ENCODE measurements around the gene APBB2.

APBB2 gene

DNA sequence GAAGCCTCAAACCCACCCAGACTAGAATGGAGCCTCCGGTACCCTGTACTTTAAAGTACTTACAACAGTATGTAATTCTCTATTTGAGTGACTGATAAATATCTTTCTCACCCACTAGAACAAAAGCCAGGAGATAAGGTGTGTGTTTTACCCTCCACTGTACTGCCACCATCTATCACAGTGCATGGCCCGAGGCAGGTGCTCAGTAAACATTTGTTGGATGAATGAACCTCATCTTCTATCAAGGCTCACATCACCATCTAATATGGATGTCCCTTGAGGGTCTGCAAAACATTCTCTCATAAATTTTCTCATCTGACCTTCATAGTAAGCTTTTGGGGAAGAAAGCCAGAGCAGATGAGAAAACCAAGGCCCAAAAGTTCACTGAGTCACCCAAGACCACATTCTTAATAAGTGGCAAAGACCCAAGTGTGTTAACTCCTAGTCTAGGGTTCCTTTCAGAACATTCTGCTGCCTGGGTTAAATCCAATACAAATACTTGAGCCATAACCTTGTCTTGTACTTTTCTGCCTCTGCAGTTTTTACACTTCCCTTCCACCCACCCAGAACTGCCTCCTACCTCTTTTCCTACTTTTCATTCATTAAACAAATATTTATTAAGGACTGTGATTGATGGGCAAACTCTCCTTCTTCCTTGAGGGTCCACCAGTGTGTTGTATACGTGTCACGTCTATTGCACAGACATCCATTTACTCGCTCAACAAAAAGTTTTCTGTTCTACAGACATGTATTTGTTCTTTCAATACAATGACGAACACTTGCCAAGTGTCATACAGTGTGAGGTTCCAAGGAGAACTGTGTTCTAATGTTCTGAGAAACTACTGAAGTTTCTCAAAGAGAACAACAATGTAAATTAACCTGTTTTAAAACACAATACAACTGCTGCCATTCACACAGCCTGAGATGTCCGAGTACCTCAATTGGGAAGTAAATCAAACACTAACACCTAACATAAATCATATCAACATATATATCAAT lies 35.7 kb downstream of the APBB2 start:
- H3K4me2 ChIP-seq = no peak overlapping the region
- no peak overlapping the region for H3K4me3 ChIP-seq (IDR thresholded peaks at IDR 0.05; ENCODE audit: insufficient read depth, low read depth, low read length)
- no peaks in the 10 kb centered on the region for H4K20me1 ChIP-seq (ENCODE audit: insufficient read depth)
- TF ChIP-seq, protein P1, sequence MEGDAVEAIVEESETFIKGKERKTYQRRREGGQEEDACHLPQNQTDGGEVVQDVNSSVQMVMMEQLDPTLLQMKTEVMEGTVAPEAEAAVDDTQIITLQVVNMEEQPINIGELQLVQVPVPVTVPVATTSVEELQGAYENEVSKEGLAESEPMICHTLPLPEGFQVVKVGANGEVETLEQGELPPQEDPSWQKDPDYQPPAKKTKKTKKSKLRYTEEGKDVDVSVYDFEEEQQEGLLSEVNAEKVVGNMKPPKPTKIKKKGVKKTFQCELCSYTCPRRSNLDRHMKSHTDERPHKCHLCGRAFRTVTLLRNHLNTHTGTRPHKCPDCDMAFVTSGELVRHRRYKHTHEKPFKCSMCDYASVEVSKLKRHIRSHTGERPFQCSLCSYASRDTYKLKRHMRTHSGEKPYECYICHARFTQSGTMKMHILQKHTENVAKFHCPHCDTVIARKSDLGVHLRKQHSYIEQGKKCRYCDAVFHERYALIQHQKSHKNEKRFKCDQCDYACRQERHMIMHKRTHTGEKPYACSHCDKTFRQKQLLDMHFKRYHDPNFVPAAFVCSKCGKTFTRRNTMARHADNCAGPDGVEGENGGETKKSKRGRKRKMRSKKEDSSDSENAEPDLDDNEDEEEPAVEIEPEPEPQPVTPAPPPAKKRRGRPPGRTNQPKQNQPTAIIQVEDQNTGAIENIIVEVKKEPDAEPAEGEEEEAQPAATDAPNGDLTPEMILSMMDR (conservative IDR thresholded peaks at IDR 0.05; ENCODE audit: low read depth, low read length) = no peak
- H3K27me3 ChIP-seq (ENCODE audit: insufficient read depth, low read depth) = no peaks in the 10 kb centered on the region
- no peak overlapping the region for H2AFZ ChIP-seq (ENCODE audit: low read depth)
- H3K79me2 ChIP-seq (ENCODE audit: insufficient read depth, low read depth) = no peaks in the 10 kb centered on the region
- H3K36me3 ChIP-seq (ENCODE audit: insufficient read depth) = no peaks in the 10 kb centered on the region
- H3K4me1 ChIP-seq (ENCODE audit: low read depth, poor library complexity, severe bottlenecking) = peaks cover 19% of the 10 kb centered on the region
- H3K27ac ChIP-seq = no peak overlapping the region
- H3K9ac ChIP-seq = no peak overlapping the region

DNA sequence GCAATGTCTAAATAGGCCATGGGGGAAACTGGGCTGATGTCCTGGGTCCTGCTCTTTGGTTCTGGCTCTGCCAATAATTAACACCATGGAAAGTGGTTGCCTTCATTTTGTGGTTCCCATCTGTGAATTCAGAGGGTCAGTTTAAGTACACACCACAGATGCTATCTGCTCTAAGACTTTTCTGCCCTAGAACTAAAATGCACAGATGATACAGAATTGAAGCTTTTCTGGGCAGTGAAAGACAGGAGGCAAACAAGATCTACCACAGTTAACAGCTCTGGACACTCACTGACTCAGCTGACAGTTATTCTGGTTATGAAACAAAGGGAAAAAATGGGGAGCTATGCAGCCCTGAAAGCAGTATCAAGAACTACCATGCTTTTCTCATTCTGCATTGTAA lies 37.3 kb downstream of the APBB2 start:
- Histone ChIP-seq H3K79me2 (ENCODE audit: insufficient read depth, low read depth) (no peaks in the 10 kb centered on the region), H3K4me2 (no peak overlapping the region), H2AFZ (ENCODE audit: low read depth) (no peak overlapping the region), H3K4me1 (ENCODE audit: low read depth, poor library complexity, severe bottlenecking) (peaks cover 19% of the 10 kb centered on the region), H3K36me3 (ENCODE audit: insufficient read depth) (no peaks in the 10 kb centered on the region), H3K27ac (no peak overlapping the region), H4K20me1 (ENCODE audit: insufficient read depth) (no peaks in the 10 kb centered on the region), H3K27me3 (ENCODE audit: insufficient read depth, low read depth) (no peaks in the 10 kb centered on the region), H3K9ac (no peak overlapping the region), H3K4me3 (IDR thresholded peaks at IDR 0.05; ENCODE audit: insufficient read depth, low read depth, low read length) (no peak overlapping the region)
- TF ChIP-seq, protein P1 (conservative IDR thresholded peaks at IDR 0.05; ENCODE audit: low read depth, low read length) = no peak

DNA sequence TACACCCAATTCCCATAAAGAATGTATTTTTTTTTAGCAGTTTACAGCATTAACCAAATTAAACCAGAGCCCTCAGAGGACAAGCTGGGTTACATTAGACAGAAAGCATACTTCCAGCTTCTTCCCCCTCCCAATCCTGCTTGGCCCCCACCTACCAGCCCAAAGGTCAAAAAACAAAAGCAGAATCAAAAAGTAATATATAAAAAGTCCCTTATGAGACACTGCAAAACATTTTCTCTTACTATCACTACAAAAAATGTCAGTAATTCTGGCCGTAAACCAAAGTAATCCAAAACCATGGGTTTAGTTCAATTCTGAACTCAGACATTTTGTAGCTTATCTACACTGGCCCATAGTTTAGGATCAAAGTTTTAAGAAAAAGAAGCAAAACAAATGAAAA lies 38.0 kb downstream of the APBB2 start:
- no peaks in the 10 kb centered on the region for H4K20me1 ChIP-seq (ENCODE audit: insufficient read depth)
- no peaks in the 10 kb centered on the region for H3K79me2 ChIP-seq (ENCODE audit: insufficient read depth, low read depth)
- no peak overlapping the region for H3K9ac ChIP-seq
- H3K27me3 ChIP-seq (ENCODE audit: insufficient read depth, low read depth) = no peaks in the 10 kb centered on the region
- no peak overlapping the region for H2AFZ ChIP-seq (ENCODE audit: low read depth)
- TF ChIP-seq, protein P1 (conservative IDR thresholded peaks at IDR 0.05; ENCODE audit: low read depth, low read length) = no peak
- H3K36me3 ChIP-seq (ENCODE audit: insufficient read depth) = no peaks in the 10 kb centered on the region
- no peak overlapping the region for H3K4me3 ChIP-seq (IDR thresholded peaks at IDR 0.05; ENCODE audit: insufficient read depth, low read depth, low read length)
- H3K4me2 ChIP-seq = no peak overlapping the region
- no peak overlapping the region for H3K27ac ChIP-seq
- H3K4me1 ChIP-seq (ENCODE audit: low read depth, poor library complexity, severe bottlenecking) = peaks cover 19% of the 10 kb centered on the region

DNA sequence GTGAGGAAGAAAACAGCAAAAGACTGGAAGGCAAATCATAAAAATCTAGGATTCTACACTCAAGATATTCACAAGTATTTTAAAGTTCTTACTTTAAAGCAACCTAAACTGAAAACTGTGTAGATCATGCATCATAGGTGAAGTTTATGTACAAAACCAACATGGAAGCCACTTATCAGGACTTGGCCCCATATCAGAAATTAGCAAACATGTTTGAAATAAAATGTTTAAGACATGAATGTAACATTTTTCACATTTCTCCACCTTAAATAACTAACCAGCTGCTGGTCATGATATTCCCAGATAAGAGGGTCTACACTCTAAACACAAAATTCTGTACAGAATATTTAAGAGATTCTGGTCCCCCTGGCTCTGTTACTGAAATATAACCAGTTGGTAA lies 38.5 kb downstream of the APBB2 start:
- Histone ChIP-seq H3K4me1 (ENCODE audit: low read depth, poor library complexity, severe bottlenecking) (peaks cover 19% of the 10 kb centered on the region), H4K20me1 (ENCODE audit: insufficient read depth) (no peaks in the 10 kb centered on the region), H2AFZ (ENCODE audit: low read depth) (no peak overlapping the region), H3K27me3 (ENCODE audit: insufficient read depth, low read depth) (no peaks in the 10 kb centered on the region), H3K4me3 (IDR thresholded peaks at IDR 0.05; ENCODE audit: insufficient read depth, low read depth, low read length) (no peak overlapping the region), H3K4me2 (no peak overlapping the region), H3K79me2 (ENCODE audit: insufficient read depth, low read depth) (no peaks in the 10 kb centered on the region), H3K9ac (no peak overlapping the region), H3K27ac (no peak overlapping the region), H3K36me3 (ENCODE audit: insufficient read depth) (no peaks in the 10 kb centered on the region)
- TF ChIP-seq, protein P1 (conservative IDR thresholded peaks at IDR 0.05; ENCODE audit: low read depth, low read length) = no peak

Measured in KMS-11 (cell line).